Stimulated activated CD8-positive, alpha-beta memory T cell treated with anti-CD3 and anti-CD28 coated beads, Interleukin-2, amount 100 ng/mL, for 1 hour (primary cell): ENCODE measurements around the gene MOCS3.
"Not testable (repeated sequence)": the region's sequence is repeated elsewhere in the genome, so short reads cannot be mapped to it uniquely, and the experiment has no call there.

ENCODE experiments used
- DNase-seq, 2 donors: peaks; one replicate each; pipeline ENCODE4 v3.0.0-alpha.2; 2020; ENCODE audit warnings: low read depth in 2 of 2

The MOCS3 gene

GRCh38 chr20:50932016-50932485, 26.6 kb upstream of the MOCS3 start:
- DNase-seq: no peak

- DNase-seq: no peak
Measured at GRCh38 chr20:50932691-50933280, 25.8 kb upstream of the MOCS3 start.

DNA sequence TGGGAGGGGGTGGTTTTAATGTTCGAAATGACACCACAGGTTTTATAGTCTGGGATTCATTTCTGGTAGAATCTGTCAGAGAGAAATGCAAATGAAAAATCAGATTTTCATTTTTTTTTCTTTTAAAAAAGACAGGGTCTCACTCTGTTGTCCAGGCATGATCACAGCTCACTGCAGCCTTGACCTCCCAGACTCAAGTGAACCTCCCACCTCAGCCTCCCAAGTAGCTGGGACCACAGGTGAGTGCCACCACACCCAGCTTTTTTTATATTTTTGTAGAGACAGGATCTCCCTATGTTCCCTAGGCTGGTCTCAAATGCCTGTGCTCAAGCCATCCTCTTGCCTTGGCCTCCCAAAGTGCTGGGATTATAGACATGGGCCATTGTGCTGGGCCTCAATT, 25.0 kb upstream of the MOCS3 start:
- DNase-seq: no peak

DNA sequence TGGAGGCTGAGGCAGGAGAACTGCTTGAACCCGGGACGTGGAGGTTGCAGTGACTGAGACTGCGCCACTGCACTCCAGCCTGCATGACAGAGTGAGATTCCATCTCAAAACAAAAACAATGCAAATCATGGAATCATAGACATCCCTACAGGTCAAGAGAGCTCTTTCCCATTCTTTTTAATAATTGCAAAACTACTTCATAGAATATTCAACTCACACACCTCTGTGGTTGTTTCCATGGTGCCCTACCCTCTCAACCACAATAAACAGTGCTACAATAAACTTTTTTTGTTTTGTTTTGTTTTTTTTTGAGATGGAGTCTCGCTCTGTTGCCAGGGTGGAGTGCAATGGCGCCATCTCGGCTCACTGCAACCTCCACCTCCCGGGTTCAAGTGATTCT, 15.5 kb upstream of the MOCS3 start:
- DNase-seq: no peak

DNA sequence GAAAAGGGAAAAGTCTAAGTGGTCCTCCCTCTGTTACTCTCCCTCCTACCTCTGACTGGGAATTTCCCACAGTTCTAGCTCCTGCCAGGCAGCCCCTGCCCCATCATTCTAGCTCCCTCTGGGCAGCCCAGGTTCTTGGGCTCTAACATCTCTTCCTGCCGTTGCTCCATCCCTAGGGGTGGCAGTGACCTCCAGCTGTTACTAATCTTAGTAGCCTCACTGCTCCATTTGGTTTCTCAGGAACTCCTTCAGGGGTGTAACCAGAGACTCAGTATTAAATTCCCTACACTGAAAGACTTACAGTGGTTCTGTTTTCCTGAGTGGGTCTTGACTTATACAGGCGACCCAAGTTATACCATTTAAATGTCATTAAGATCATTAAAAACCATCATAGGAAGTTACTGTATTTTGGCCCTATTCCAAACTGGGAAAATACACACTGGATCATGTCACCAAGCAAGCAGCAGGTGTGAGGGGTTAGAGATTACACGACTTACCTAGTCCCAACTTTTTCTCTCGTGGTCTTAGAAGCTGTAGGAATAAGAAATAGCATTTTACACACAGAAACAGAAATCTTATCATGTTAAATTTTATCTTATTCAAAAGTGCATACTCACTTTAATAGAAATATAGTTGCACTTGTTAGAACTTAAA, 10.4 kb upstream of the MOCS3 start:
- DNase-seq: no peak

GRCh38 chr20:50953196-50953595, 5.4 kb upstream of the MOCS3 start:
- DNase-seq: no peak

DNA sequence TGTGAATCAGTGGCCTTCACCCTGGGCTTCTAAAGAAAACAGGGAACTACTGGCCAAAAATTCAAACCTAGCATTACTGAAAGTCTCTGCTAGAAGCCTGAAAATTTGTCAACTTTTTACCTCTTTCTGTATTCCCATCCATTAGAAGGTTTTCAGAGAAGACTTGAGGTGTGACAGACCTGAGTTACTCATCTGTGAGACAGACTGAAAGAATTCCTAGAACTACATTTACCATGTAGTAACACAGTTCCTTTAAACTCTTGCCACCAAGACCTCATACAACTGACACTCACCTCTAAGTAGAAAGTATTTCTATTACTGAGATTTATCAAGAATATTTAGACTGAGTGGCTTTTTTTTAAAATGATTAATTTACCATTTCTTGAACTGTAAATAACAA, 4.8 kb upstream of the MOCS3 start:
- DNase-seq: no peak

DNA sequence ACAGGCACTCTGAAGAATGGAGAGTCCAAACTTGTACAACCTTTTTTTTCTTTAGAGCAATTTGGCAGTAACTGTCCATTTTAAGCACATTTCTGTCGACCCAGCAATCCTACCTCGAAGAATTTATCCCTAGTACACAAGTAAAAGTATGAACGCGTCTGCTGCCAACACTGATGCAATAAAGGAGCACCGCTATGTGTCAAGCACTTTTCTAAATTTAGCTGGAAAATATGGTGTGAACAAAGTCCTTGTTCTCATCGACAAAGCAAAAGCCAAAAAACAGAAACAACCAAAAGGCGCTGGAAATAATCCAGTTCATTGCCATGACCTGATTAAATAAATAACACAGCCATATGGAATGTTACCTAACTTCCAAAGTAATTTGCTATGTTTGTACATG, 1.3 kb upstream of the MOCS3 start:
- DNase-seq: no peak

- DNase-seq: peak; percentile 68 to 82
Measured at GRCh38 chr20:50957798-50958614, 612 bp upstream of the MOCS3 start, which contains the start of gene DPM1. DPM1 (minus strand) TSS chr20:50958532; CDS start chr20:50958523, 9 bp downstream.

- no peak for DNase-seq
Measured at GRCh38 chr20:50959543-50960126, 1.0 kb downstream of the MOCS3 start.

DNA sequence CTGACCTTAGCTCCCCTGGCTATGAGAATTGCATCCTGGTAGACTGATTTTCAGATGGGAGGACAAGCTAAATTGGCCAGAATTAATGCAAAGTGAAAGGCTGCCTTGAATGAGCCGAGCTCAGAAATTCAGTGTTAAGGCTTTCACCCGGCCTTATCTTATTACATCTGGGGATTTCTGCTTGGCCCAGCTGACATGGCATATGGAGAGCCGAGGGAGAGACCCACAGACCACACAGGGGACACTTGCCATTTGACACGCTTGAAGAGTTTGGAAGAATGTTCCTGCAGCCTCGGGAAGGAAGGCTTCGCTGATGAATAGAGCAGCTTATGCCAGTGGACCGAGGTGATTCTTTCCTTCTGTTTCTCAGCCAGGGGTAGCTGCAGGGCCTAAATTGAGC, 9.0 kb downstream of the MOCS3 start:
- DNase-seq: no peak

GRCh38 chr20:50968289-50968688, 9.7 kb downstream of the MOCS3 start:
- no peak for DNase-seq

GRCh38 chr20:50969435-50969834, 10.8 kb downstream of the MOCS3 start:
- no peak for DNase-seq

DNA sequence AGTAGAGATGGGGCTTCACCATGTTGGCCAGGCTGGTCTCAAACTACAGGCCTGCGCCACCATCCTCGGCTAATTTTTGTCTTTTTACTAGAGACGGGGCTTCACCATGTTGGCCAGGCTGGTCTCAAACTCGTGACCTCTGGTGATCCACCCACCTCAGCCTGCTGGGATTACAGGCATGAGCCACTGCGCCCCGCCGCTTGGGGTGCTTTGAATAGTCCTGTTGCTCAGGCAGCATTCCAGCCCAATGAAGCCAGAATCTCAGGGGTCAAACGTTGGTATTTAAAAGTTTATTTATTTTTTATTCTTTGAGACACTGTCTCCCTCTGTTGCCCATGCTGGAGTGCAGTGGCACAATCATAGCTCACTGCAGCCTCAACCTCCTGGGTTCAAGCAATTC, 11.3 kb downstream of the MOCS3 start:
- DNase-seq: no peak

DNA sequence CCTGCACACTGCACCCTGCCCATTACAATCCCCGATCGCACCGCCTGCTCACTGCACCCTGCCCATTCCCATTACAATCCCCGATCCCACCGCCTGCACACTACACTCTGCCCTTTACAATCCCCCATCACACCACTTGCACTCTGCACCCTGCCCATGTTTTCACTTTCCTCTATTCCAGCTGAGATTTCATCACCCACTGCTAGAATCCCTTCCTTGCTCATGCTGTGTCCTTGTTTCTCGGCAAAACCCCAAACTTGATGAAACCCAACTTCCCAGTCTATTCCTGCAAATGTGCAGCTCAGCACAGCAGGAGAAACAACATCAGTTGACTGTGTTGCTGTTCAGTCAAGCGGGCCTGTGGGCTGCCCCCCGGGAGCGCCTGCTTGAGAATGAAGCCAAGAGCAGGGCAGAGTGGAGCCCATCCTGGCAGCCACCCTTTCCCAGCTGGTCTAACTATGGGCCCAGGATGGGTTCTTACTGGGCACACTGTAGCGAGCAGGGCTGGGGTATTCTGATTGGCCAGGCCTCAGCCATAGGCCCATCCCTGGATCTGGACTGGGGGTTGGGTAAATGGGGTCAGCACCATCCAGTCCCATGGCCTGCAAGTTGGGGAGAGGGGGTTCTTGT, 17.2 kb downstream of the MOCS3 start:
- no peak for DNase-seq

GRCh38 chr20:50977066-50978021, 18.7 kb downstream of the MOCS3 start:
- DNase-seq: no peak

DNA sequence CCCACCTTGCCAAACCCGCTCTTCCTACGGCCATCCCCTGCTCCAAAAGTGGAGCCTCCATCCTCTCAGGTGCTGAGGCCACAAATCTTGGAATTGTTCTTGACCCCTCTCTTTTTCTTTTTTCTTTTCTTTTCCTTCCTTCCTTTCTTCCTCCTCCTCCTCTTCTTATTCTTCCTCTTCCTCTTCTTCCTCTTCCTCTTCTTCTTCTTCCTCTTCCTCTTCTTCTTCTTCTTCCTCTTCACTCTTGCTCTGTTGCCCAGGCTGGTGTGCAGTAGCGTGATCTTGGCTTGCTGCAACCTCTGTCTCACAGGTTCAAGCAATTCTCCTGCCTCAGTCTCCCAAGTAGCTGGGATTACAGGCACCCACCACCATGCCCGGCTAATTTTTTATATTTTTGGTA, 19.9 kb downstream of the MOCS3 start:
- DNase-seq: not testable (repeated sequence)

- no peak for DNase-seq
Measured at GRCh38 chr20:50980071-50980681, 21.6 kb downstream of the MOCS3 start.

DNA sequence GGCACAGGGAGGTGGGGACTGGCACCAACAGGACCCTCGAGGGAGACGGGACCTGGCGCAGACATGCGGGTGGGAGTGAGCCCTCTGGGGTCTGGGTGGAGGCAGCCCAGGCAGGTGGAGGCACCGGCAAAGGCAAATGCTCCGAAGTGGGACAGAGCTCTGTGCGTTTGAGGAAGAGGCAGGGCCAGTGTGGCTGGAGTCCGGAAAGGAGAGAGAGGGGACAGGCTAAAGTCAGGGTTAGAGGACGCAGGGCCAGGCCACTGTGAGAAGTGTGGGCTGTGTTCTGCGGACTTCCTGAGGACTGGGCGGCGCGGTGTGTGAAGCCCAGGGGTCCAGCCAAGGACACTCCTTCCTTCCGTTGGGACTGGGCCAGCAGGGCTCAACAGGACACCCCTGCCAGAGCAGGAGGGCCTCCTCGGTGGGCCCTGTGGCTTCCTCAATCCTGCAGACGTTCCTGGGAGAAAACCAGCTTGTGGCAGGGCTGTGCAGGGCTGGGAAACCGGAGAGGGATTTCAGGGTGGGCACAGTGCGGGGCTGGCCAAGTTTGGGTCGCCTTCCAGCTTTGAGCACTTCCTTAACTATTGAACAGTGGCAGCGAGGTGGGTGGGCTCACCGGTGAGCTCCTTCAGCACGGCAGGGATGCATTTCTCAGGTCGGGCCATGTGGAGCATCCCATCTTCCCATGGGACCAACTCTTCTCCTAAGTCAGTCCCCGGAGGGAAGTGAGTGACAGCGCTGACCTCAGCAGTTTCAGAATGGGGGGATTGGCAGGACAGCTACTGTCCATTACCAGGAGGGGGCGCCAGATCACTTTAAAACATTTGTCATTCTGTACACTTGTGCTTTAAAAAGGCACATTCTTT, 22.5 kb downstream of the MOCS3 start:
- DNase-seq: peak; percentile 35 to 39

DNA sequence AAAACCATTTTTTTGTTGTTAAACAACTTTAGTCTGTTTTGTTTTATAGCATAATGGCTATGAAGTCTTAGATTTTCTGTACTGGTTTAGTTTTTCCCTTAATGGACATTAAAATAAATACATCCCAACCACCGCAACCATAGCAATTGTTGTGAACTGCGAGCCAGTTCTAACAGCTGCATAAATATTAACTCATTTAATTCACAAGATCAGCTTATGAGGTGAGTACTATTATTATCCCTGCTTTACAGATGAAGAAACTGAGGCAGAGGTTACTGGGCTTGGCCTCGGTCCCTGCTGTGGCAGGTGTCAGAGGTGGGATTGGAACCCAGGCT, 23.1 kb downstream of the MOCS3 start:
- no peak for DNase-seq
